Prostate gland (tissue), 2 donors: ENCODE measurements around the gene NTN1.

Experiments used
- CTCF ChIP-seq, 4 experiments: fragments of 200-600 bp in 2 of 4; fragments of 450-650 bp in 2 of 4; sonication (generic) in 2 of 4; IDR thresholded peaks; 1 replicate in 3 of 4; 2 replicates in 1 of 4; pipeline ENCODE4 v1.5.1; 2016 to 2019; ENCODE audit warnings: antibody characterized with exemption in 4 of 4, mild to moderate bottlenecking in 2 of 4, moderate library complexity in 2 of 4
- POLR2A ChIP-seq: fragments of 450-650 bp; IDR thresholded peaks from one replicate; pipeline ENCODE4 v1.6.1; 2016; ENCODE audit warnings: antibody characterized with exemption, mild to moderate bottlenecking
- POLR2AphosphoS5 ChIP-seq: sonication (generic); formaldehyde crosslinking; IDR thresholded peaks from one replicate; pipeline ENCODE4 v1.6.1; 2017; ENCODE audit warnings: antibody characterized with exemption

GRCh38 chr17:9110501-9110900, 89.2 kb downstream of the NTN1 start:
- no peak for TF ChIP-seq CTCF (IDR thresholded peaks at IDR 0.05)
- no peak for TF ChIP-seq POLR2A
- TF ChIP-seq POLR2AphosphoS5 = no peak
